ENCODE data around the gene OST4. TPM values are rescaled to one million over a fixed set of nuclear protein-coding genes. Genes with fewer than 3 reads are reported as not detected.

Gene OST4
- total RNA-seq, 4 donors from 2014 or later = 200 to 352 (median 243) TPM

GRCh38 chr2:27109083-27109482, 37.6 kb upstream of the OST4 start:
- Histone ChIP-seq H3K36me3 (no peaks in the 10 kb centered on the region), H3K4me1 (no peaks in the 10 kb centered on the region), H3K9me3 (no peaks in the 10 kb centered on the region), H3K27ac (replicated peaks in 1 of 4) (no peak overlapping the region), H3K27me3 (peaks cover 0 to 36% (median 0%) of the 10 kb centered on the region in 4 donors), H3K4me3 (no peak overlapping the region)
- intact Hi-C loops (cut with DNase I) = no loop called here
- WGBS = 92% methylated on average over 3 of the region's 3 CpGs
- TF ChIP-seq POLR2AphosphoS5 (IDR thresholded peaks at IDR 0.05) (no peak), CTCF (IDR thresholded peaks at IDR 0.05) (no peak), POLR2A (IDR thresholded peaks at IDR 0.05; ENCODE audit: low read depth) (no peak), EP300 (IDR thresholded peaks at IDR 0.05) (no peak)
- DNase-seq (ENCODE audit: extremely low spot score) = no peak

GRCh38 chr2:27108221-27108620, 36.8 kb upstream of the OST4 start:
- no peak overlapping the region for H3K4me3 ChIP-seq
- H3K36me3 ChIP-seq = no peaks in the 10 kb centered on the region
- DNase-seq (ENCODE audit: extremely low spot score) = no peak
- TF ChIP-seq EP300 (IDR thresholded peaks at IDR 0.05) (no peak), POLR2A (IDR thresholded peaks at IDR 0.05; ENCODE audit: low read depth) (no peak), POLR2AphosphoS5 (IDR thresholded peaks at IDR 0.05) (no peak), CTCF (IDR thresholded peaks at IDR 0.05) (no peak)
- H3K27ac ChIP-seq (replicated peaks in 1 of 4) = no peak overlapping the region
- intact Hi-C loops (cut with DNase I) = no loop called here
- H3K4me1 ChIP-seq = no peaks in the 10 kb centered on the region
- WGBS = 81% methylated on average over 2 of the region's 2 CpGs
- H3K27me3 ChIP-seq = peaks cover 0 to 39% (median 0%) of the 10 kb centered on the region in 4 donors
- H3K9me3 ChIP-seq = no peaks in the 10 kb centered on the region

- H3K4me1 ChIP-seq = no peaks in the 10 kb centered on the region
- H3K27me3 ChIP-seq = peaks cover 0 to 39% (median 0%) of the 10 kb centered on the region in 4 donors
- H3K27ac ChIP-seq (replicated peaks in 1 of 4) = no peak overlapping the region
- H3K4me3 ChIP-seq = no peak overlapping the region
- intact Hi-C loops (cut with DNase I) = no loop called here
- no peaks in the 10 kb centered on the region for H3K36me3 ChIP-seq
- TF ChIP-seq EP300 (IDR thresholded peaks at IDR 0.05) = no peak
- no peak for TF ChIP-seq POLR2A (IDR thresholded peaks at IDR 0.05; ENCODE audit: low read depth)
- no peak for TF ChIP-seq CTCF (IDR thresholded peaks at IDR 0.05)
- TF ChIP-seq POLR2AphosphoS5 (IDR thresholded peaks at IDR 0.05) = no peak
- DNase-seq (ENCODE audit: extremely low spot score) = no peak
- WGBS = 56% methylated on average over 3 of the region's 3 CpGs
- no peaks in the 10 kb centered on the region for H3K9me3 ChIP-seq
Observed at GRCh38 chr2:27105981-27106380, 34.5 kb upstream of the OST4 start.

- no peak for TF ChIP-seq POLR2A (IDR thresholded peaks at IDR 0.05; ENCODE audit: low read depth)
- TF ChIP-seq POLR2AphosphoS5 (IDR thresholded peaks at IDR 0.05) = no peak
- no peak for TF ChIP-seq CTCF (IDR thresholded peaks at IDR 0.05)
- DNase-seq (ENCODE audit: extremely low spot score) = no peak
- H3K27me3 ChIP-seq = peaks cover 0 to 34% (median 0%) of the 10 kb centered on the region in 4 donors
- H3K27ac ChIP-seq (replicated peaks in 1 of 4) = no peak overlapping the region
- H3K9me3 ChIP-seq = no peaks in the 10 kb centered on the region
- no peak overlapping the region for H3K4me3 ChIP-seq
- 76% methylated on average over 5 of the region's 5 CpGs for WGBS
- intact Hi-C loops (cut with DNase I) = no loop called here
- H3K4me1 ChIP-seq = no peaks in the 10 kb centered on the region
- peaks cover 0 to 9% (median 4%) of the 10 kb centered on the region in 4 donors for H3K36me3 ChIP-seq
Observed at GRCh38 chr2:27102329-27102728, 30.9 kb upstream of the OST4 start.

- intact Hi-C loops (cut with DNase I) = no loop called here
- Histone ChIP-seq H3K4me3 (no peak overlapping the region), H3K4me1 (peaks cover 11 to 13% (median 12%) of the 10 kb centered on the region in 4 donors), H3K27ac (replicated peaks in 1 of 4) (no peak overlapping the region), H3K9me3 (no peaks in the 10 kb centered on the region), H3K36me3 (peaks cover 0 to 9% (median 4%) of the 10 kb centered on the region in 4 donors), H3K27me3 (peaks cover 0 to 13% (median 0%) of the 10 kb centered on the region in 4 donors)
- TF ChIP-seq CTCF (IDR thresholded peaks at IDR 0.05) (no peak), EP300 (IDR thresholded peaks at IDR 0.05) (no peak), POLR2A (IDR thresholded peaks at IDR 0.05; ENCODE audit: low read depth) (no peak), POLR2AphosphoS5 (IDR thresholded peaks at IDR 0.05) (no peak)
- DNase-seq (ENCODE audit: extremely low spot score) = no peak
- 84% methylated on average over 10 of the region's 10 CpGs for WGBS
Observed at GRCh38 chr2:27100036-27100435, 28.6 kb upstream of the OST4 start.

All from esophagus muscularis mucosa (tissue), 4 donors.